OCI-LY7 (cell line): ENCODE data around the gene POU2AF2.

Experiments
- CTCF ChIP-seq: fragments of 200-600 bp; sonication (generic); conservative IDR thresholded peaks from 2 replicates; pipeline ENCODE4 v1.5.1; 2014; ENCODE audit warnings: mild to moderate bottlenecking, antibody characterized with exemption, low read length, moderate library complexity, mixed read lengths
- EZH2phosphoT487 ChIP-seq: fragments of 200-600 bp; sonication (generic); IDR thresholded peaks from 2 replicates; pipeline ENCODE4 v1.6.1; 2018; ENCODE audit warnings: low read depth, borderline replicate concordance, mild to moderate bottlenecking, mixed run types, antibody characterized with exemption, low read length, moderate library complexity, mixed read lengths

GRCh38 chr11:111250936-111251335, 5.4 kb downstream of the POU2AF2 start:
- no peak for TF ChIP-seq CTCF
- no peak for TF ChIP-seq EZH2phosphoT487
